ENCODE data around the gene SLC10A7.

Gene SLC10A7

GRCh38 chr4:146514651-146515357, 6.9 kb downstream of the SLC10A7 start:
- Histone ChIP-seq H3K9me3 (ENCODE audit: control insufficient read depth, low read length) (no peaks in the 10 kb centered on the region), H3K4me3 (ENCODE audit: low read length) (no peak overlapping the region), H3K27me3 (ENCODE audit: control insufficient read depth, insufficient read depth, low read length) (no peaks in the 10 kb centered on the region), H3K36me3 (ENCODE audit: control insufficient read depth, insufficient read depth, low read length) (no peaks in the 10 kb centered on the region), H3K4me1 (ENCODE audit: control insufficient read depth, insufficient read depth, low read length) (peaks cover 4% of the 10 kb centered on the region), H3K9ac (ENCODE audit: low read length) (no peak overlapping the region)

GRCh38 chr4:146513548-146513947, 8.2 kb downstream of the SLC10A7 start:
- no peak overlapping the region for H3K9ac ChIP-seq (ENCODE audit: low read length)
- H3K27me3 ChIP-seq (ENCODE audit: control insufficient read depth, insufficient read depth, low read length): no peaks in the 10 kb centered on the region
- no peaks in the 10 kb centered on the region for H3K36me3 ChIP-seq (ENCODE audit: control insufficient read depth, insufficient read depth, low read length)
- no peaks in the 10 kb centered on the region for H3K9me3 ChIP-seq (ENCODE audit: control insufficient read depth, low read length)
- H3K4me3 ChIP-seq (ENCODE audit: low read length): no peak overlapping the region
- no peaks in the 10 kb centered on the region for H3K4me1 ChIP-seq (ENCODE audit: control insufficient read depth, insufficient read depth, low read length)

GRCh38 chr4:146511381-146511780, 10.4 kb downstream of the SLC10A7 start:
- Histone ChIP-seq H3K4me3 (ENCODE audit: low read length) (no peak overlapping the region), H3K9me3 (ENCODE audit: control insufficient read depth, low read length) (no peaks in the 10 kb centered on the region), H3K36me3 (ENCODE audit: control insufficient read depth, insufficient read depth, low read length) (no peaks in the 10 kb centered on the region), H3K4me1 (ENCODE audit: control insufficient read depth, insufficient read depth, low read length) (no peaks in the 10 kb centered on the region), H3K9ac (ENCODE audit: low read length) (no peak overlapping the region), H3K27me3 (ENCODE audit: control insufficient read depth, insufficient read depth, low read length) (no peaks in the 10 kb centered on the region)

GRCh38 chr4:146510942-146511341, 10.8 kb downstream of the SLC10A7 start:
- Histone ChIP-seq H3K9ac (ENCODE audit: low read length) (no peak overlapping the region), H3K27me3 (ENCODE audit: control insufficient read depth, insufficient read depth, low read length) (no peaks in the 10 kb centered on the region), H3K36me3 (ENCODE audit: control insufficient read depth, insufficient read depth, low read length) (no peaks in the 10 kb centered on the region), H3K4me1 (ENCODE audit: control insufficient read depth, insufficient read depth, low read length) (no peaks in the 10 kb centered on the region), H3K9me3 (ENCODE audit: control insufficient read depth, low read length) (no peaks in the 10 kb centered on the region), H3K4me3 (ENCODE audit: low read length) (no peak overlapping the region)

GRCh38 chr4:146508229-146508939, 13.4 kb downstream of the SLC10A7 start:
- Histone ChIP-seq H3K9me3 (ENCODE audit: control insufficient read depth, low read length) (no peaks in the 10 kb centered on the region), H3K36me3 (ENCODE audit: control insufficient read depth, insufficient read depth, low read length) (no peaks in the 10 kb centered on the region), H3K4me1 (ENCODE audit: control insufficient read depth, insufficient read depth, low read length) (no peaks in the 10 kb centered on the region), H3K9ac (ENCODE audit: low read length) (no peak overlapping the region), H3K27me3 (ENCODE audit: control insufficient read depth, insufficient read depth, low read length) (no peaks in the 10 kb centered on the region), H3K4me3 (ENCODE audit: low read length) (no peak overlapping the region)

GRCh38 chr4:146507632-146508031, 14.1 kb downstream of the SLC10A7 start:
- H3K27me3 ChIP-seq (ENCODE audit: control insufficient read depth, insufficient read depth, low read length): no peaks in the 10 kb centered on the region
- no peak overlapping the region for H3K9ac ChIP-seq (ENCODE audit: low read length)
- H3K4me3 ChIP-seq (ENCODE audit: low read length): no peak overlapping the region

GRCh38 chr4:146506272-146506671, 15.5 kb downstream of the SLC10A7 start:
- H3K9me3 ChIP-seq (ENCODE audit: control insufficient read depth, low read length): no peaks in the 10 kb centered on the region
- H3K36me3 ChIP-seq (ENCODE audit: control insufficient read depth, insufficient read depth, low read length): no peaks in the 10 kb centered on the region
- no peak overlapping the region for H3K4me3 ChIP-seq (ENCODE audit: low read length)
- H3K9ac ChIP-seq (ENCODE audit: low read length): no peak overlapping the region
- no peaks in the 10 kb centered on the region for H3K27me3 ChIP-seq (ENCODE audit: control insufficient read depth, insufficient read depth, low read length)
- no peaks in the 10 kb centered on the region for H3K4me1 ChIP-seq (ENCODE audit: control insufficient read depth, insufficient read depth, low read length)

More at GRCh38 chr4:146507632-146508031, 14.1 kb downstream of the SLC10A7 start:
- H3K4me1 ChIP-seq (ENCODE audit: control insufficient read depth, insufficient read depth, low read length): no peaks in the 10 kb centered on the region
- no peaks in the 10 kb centered on the region for H3K9me3 ChIP-seq (ENCODE audit: control insufficient read depth, low read length)
- H3K36me3 ChIP-seq (ENCODE audit: control insufficient read depth, insufficient read depth, low read length): no peaks in the 10 kb centered on the region

- H3K4me3 ChIP-seq (ENCODE audit: low read length): no peak overlapping the region
- no peaks in the 10 kb centered on the region for H3K36me3 ChIP-seq (ENCODE audit: control insufficient read depth, insufficient read depth, low read length)
- H3K9me3 ChIP-seq (ENCODE audit: control insufficient read depth, low read length): no peaks in the 10 kb centered on the region
- no peaks in the 10 kb centered on the region for H3K27me3 ChIP-seq (ENCODE audit: control insufficient read depth, insufficient read depth, low read length)
- H3K4me1 ChIP-seq (ENCODE audit: control insufficient read depth, insufficient read depth, low read length): no peaks in the 10 kb centered on the region
- no peak overlapping the region for H3K9ac ChIP-seq (ENCODE audit: low read length)
Observed at GRCh38 chr4:146500216-146500615, 21.5 kb downstream of the SLC10A7 start.

- Histone ChIP-seq H3K4me1 (ENCODE audit: control insufficient read depth, insufficient read depth, low read length) (no peaks in the 10 kb centered on the region), H3K4me3 (ENCODE audit: low read length) (no peak overlapping the region), H3K27me3 (ENCODE audit: control insufficient read depth, insufficient read depth, low read length) (no peaks in the 10 kb centered on the region), H3K9ac (ENCODE audit: low read length) (no peak overlapping the region), H3K9me3 (ENCODE audit: control insufficient read depth, low read length) (no peaks in the 10 kb centered on the region), H3K36me3 (ENCODE audit: control insufficient read depth, insufficient read depth, low read length) (no peaks in the 10 kb centered on the region)
Observed at GRCh38 chr4:146498291-146498690, 23.4 kb downstream of the SLC10A7 start.

- no peaks in the 10 kb centered on the region for H3K4me1 ChIP-seq (ENCODE audit: control insufficient read depth, insufficient read depth, low read length)
- H3K36me3 ChIP-seq (ENCODE audit: control insufficient read depth, insufficient read depth, low read length): no peaks in the 10 kb centered on the region
- H3K27me3 ChIP-seq (ENCODE audit: control insufficient read depth, insufficient read depth, low read length): no peaks in the 10 kb centered on the region
- H3K4me3 ChIP-seq (ENCODE audit: low read length): no peak overlapping the region
- H3K9me3 ChIP-seq (ENCODE audit: control insufficient read depth, low read length): no peaks in the 10 kb centered on the region
- no peak overlapping the region for H3K9ac ChIP-seq (ENCODE audit: low read length)
Observed at GRCh38 chr4:146495269-146495668, 26.5 kb downstream of the SLC10A7 start.

GRCh38 chr4:146494143-146494542, 27.6 kb downstream of the SLC10A7 start:
- Histone ChIP-seq H3K36me3 (ENCODE audit: control insufficient read depth, insufficient read depth, low read length) (no peaks in the 10 kb centered on the region), H3K9me3 (ENCODE audit: control insufficient read depth, low read length) (no peaks in the 10 kb centered on the region), H3K9ac (ENCODE audit: low read length) (no peak overlapping the region), H3K4me1 (ENCODE audit: control insufficient read depth, insufficient read depth, low read length) (no peaks in the 10 kb centered on the region), H3K27me3 (ENCODE audit: control insufficient read depth, insufficient read depth, low read length) (no peaks in the 10 kb centered on the region), H3K4me3 (ENCODE audit: low read length) (no peak overlapping the region)

- Histone ChIP-seq H3K36me3 (ENCODE audit: control insufficient read depth, insufficient read depth, low read length) (no peaks in the 10 kb centered on the region), H3K9me3 (ENCODE audit: control insufficient read depth, low read length) (no peaks in the 10 kb centered on the region), H3K27me3 (ENCODE audit: control insufficient read depth, insufficient read depth, low read length) (no peaks in the 10 kb centered on the region), H3K9ac (ENCODE audit: low read length) (no peak overlapping the region), H3K4me1 (ENCODE audit: control insufficient read depth, insufficient read depth, low read length) (no peaks in the 10 kb centered on the region), H3K4me3 (ENCODE audit: low read length) (no peak overlapping the region)
Observed at GRCh38 chr4:146490106-146490505, 31.6 kb downstream of the SLC10A7 start.

Measured in mucosa of stomach (tissue), 1 donor.